ENCODE data around the gene CCDC107. TPM values are rescaled to one million over a fixed set of nuclear protein-coding genes. Genes with fewer than 3 reads are reported as not detected.
A peak's percentile ranks its signal among the peaks of the same experiment; 100 is the strongest.
"Not testable (repeated sequence)": the region's sequence is repeated elsewhere in the genome, so short reads cannot be mapped to it uniquely, and the experiment has no call there.

Gene CCDC107
- total RNA-seq, 1 experiment from 2014 or later: 19.6 TPM

DNA sequence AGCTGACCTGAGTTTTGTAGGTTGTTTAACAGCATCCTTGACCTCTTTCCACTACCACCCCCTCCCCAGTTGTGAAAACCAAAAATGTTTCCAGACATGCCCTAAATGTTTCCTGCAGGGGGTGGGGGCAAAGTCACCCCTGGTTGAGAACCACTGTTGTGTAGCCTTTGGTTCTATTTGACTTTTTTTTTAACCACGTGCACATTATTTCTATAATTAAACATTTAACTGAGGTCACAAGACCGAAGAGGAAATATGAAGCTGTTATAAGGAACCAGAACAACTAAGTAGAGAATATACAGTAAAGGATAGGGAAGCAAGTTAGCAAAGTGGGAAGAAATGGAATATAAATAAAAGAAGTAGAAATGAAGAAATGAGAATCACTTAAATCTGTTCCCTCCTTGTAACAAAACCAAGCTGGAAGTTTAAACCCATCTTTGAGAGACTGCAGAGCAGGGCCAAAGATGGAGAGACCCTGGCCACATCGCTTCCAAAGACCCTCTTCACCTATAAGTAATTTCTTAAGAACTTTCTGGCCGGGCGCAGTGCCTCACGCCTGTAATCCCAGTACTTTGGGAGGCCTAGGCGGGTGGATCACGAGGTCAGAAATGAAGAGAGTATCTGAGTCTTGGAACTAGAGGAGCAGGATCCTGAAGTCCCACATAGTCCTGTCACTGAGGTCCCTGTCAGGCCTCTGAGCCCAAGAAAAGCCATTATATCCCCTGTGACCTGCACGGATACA, 21.8 kb upstream of the CCDC107 start:
- in situ Hi-C loops (cut with HindIII; ENCODE audit: low pct_unique_long_range_greater_than_20kb, low sequenced_read_pairs): no loop called here
- DNase-seq (ENCODE audit: low read depth): no peak

DNA sequence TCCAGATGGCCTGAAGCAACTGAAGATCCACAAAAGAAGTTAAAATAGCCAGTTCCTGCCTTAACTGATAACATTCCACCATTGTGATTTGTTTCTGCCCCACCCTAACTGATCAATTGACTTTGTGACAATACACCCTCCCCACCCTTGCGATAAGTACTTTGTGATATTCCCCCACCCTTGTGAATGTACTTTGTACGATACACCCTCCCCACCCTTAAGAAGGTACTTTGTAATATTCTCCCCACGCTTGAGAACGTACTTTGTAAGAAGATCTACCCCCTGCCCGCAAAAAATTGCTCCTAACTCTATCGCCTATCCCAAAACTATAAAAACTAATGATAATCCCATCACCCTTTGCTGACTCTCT, 21.2 kb upstream of the CCDC107 start:
- DNase-seq (ENCODE audit: low read depth); in situ Hi-C loops (cut with HindIII; ENCODE audit: low pct_unique_long_range_greater_than_20kb, low sequenced_read_pairs): not testable (repeated sequence)

DNA sequence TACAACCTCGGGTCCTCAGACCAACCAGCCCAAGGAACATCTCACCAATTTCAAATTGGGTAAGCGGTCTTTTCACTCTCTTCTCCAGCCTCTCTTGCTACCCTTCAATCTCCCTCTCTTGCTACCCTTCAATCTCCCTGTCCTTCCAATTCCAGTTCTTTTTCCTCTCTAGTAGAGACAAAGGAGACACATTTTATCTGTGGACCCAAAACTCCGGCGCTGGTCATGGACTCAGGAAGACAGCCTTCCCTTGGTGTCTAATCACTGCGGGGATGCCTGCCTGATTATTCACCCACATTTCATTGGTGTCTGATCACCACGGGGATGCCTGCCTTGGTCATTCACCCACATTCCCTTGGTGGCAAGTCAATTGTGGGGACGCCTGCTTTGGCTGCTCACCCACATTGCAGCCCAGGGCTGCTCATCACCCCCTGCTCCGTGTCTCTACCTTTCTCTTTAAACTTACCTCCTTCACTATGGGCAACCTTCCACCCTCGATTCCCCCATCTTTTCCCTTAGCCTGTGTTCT, 20.6 kb upstream of the CCDC107 start:
- in situ Hi-C loops (cut with HindIII; ENCODE audit: low pct_unique_long_range_greater_than_20kb, low sequenced_read_pairs): not testable (repeated sequence)

DNA sequence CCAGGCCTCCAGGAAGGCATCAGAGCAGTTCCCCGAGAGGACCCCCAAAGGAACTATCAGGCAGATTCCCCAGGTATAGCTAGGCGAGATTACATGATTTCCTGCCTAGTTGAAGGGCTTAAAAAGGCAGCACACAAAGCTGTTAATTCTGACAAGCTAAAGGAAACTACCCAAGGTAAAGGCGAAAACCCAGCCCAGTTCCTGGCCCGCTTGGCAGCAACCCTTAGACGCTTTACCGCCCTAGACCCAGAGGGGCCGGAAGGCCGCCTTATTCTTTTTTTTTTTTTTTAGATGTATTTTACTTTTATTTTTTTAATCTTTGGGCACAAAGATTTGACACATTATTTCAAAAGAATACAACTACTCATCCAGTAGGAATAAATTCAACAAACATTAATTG, 19.3 kb upstream of the CCDC107 start:
- in situ Hi-C loops (cut with HindIII; ENCODE audit: low pct_unique_long_range_greater_than_20kb, low sequenced_read_pairs); DNase-seq (ENCODE audit: low read depth): not testable (repeated sequence)

More for the DNA sequence above, 20.6 kb upstream of the CCDC107 start:
- DNase-seq (ENCODE audit: low read depth): not testable (repeated sequence)

DNA sequence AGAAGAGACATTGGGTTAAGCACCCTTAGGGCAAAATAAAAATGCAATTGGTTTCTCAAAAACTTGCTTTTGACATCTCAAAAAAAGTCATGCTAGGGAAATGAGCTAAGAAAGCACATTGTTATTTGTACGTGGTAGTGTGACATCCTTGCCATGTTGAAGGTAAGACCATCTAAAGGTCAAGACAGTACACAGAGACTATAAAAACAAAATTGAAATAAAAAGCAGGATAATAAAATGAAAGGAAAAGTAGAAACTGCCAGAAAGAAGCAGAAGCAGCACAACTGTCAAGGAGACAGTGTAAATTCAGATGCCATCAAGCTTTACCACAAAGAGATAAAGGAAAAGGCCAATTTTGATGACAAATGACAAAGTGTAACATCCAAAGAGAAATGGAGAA, 18.9 kb upstream of the CCDC107 start:
- DNase-seq (ENCODE audit: low read depth); in situ Hi-C loops (cut with HindIII; ENCODE audit: low pct_unique_long_range_greater_than_20kb, low sequenced_read_pairs): not testable (repeated sequence)

DNA sequence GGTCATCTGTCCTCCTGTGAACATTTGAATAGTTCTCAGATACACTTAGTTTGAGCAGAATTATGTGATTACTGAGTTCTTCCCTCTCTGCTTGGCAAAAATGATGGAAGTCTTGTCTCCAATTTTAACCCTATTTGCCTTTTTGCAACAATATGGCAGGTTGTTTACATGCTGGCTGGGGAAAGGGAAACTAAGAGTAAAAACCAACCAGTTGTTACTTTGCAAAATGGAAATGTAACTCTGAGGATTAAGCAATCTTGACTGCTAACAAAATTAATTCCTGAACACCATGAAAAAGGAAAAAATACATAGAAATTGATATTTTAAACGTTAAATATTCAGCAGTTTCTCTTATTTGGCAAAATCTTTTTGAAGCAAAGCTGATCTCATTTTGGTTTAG, 18.5 kb upstream of the CCDC107 start:
- in situ Hi-C loops (cut with HindIII; ENCODE audit: low pct_unique_long_range_greater_than_20kb, low sequenced_read_pairs): no loop called here
- DNase-seq (ENCODE audit: low read depth): no peak

DNA sequence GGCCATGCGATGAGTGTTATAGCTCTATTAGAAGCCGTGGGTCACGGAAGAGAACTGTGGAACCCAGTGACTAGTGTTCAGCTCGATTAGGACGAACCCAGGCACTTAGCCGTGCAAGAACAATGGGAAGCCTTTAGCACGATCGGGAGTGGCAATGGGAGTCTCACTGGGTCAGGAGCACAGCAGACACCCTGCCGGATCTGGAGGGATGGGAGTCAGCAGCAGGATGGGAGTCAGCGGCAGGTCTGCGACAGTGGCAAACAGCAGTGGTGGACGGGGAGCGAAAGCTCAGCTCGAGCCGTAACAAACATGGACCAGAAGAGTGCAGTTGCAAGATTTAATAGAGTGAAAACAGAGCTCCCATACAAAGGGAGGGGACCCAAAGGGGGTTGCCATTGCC, 17.7 kb upstream of the CCDC107 start:
- in situ Hi-C loops (cut with HindIII; ENCODE audit: low pct_unique_long_range_greater_than_20kb, low sequenced_read_pairs); DNase-seq (ENCODE audit: low read depth): not testable (repeated sequence)

DNA sequence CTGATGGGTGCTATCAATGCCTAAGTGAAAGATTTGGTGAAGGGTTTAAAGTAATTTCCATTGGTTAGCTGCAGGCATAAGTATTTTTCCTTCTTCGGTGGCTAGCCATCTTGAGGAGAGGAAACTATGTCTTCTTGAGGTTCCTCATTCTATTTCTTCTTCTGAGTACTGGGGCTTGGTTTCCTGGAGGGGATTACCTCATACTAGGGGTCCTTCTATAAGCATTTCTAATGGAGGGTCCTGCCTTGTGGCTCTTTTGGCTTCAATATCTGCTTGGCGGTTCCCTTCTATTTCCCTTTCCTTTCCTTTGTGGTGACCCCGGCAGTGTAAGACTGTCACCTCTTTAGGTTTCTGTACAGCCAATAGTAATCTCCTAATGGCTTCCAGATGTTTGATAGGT, 16.6 kb upstream of the CCDC107 start:
- DNase-seq (ENCODE audit: low read depth); in situ Hi-C loops (cut with HindIII; ENCODE audit: low pct_unique_long_range_greater_than_20kb, low sequenced_read_pairs): not testable (repeated sequence)

DNA sequence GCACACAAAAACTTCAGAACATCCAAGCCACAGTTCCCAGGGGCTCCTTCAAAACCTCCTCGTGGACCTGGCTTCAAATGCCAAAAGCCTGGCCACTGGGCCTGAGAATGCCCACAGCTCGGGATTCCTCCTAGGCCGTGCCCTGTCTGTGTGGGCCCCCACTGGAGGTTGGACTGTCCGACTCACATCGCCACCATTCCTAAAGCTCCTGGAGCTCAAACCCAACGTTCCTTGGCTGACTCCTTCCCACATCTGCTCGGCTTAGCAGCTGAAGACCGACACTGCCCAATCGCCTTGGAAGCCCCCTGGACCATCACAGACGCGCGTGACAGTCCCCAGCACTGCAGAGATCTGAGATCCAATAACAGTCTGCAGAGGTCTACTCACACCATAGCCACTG, 15.0 kb upstream of the CCDC107 start:
- in situ Hi-C loops (cut with HindIII; ENCODE audit: low pct_unique_long_range_greater_than_20kb, low sequenced_read_pairs): no loop called here
- DNase-seq (ENCODE audit: low read depth): no peak

DNA sequence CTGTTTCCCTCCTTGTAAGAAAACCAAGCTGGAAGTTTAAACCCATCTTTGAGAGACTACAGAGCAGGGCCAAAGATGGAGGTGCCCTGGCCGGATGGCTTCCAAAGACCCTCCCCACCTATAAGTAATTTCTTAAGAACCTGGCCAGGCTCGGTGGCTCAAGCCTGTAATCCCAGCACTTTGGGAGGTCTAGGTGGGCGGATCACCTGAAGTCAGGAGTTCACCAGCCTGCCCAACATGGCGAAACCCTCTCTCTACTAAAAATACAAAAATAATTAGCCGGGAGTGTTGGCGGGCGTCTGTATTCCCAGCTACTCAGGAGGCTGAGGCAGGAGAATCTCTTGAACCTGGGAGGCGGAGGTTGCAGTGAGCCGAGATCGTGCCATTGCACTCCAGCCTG, 12.4 kb upstream of the CCDC107 start:
- DNase-seq (ENCODE audit: low read depth); in situ Hi-C loops (cut with HindIII; ENCODE audit: low pct_unique_long_range_greater_than_20kb, low sequenced_read_pairs): not testable (repeated sequence)

DNA sequence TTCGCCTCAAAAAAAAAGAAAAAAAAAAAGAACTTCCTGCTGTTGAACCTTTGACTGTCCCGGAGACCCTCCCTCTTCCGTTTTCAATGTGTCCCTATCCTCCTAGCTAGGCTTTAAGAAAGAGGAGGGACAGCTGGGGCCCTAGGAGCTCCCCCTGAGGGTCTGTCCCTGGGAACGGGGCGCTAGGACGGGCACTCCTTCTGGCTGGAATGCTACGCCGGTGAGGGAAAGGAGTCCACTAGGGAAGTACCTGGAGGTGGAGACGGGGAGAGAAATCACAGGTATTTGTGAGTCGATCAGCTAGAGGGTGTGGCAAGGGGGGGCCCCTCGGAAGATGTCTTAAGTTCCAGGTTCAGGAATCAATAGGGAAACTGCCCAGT, 11.9 kb upstream of the CCDC107 start:
- DNase-seq (ENCODE audit: low read depth): no peak

DNA sequence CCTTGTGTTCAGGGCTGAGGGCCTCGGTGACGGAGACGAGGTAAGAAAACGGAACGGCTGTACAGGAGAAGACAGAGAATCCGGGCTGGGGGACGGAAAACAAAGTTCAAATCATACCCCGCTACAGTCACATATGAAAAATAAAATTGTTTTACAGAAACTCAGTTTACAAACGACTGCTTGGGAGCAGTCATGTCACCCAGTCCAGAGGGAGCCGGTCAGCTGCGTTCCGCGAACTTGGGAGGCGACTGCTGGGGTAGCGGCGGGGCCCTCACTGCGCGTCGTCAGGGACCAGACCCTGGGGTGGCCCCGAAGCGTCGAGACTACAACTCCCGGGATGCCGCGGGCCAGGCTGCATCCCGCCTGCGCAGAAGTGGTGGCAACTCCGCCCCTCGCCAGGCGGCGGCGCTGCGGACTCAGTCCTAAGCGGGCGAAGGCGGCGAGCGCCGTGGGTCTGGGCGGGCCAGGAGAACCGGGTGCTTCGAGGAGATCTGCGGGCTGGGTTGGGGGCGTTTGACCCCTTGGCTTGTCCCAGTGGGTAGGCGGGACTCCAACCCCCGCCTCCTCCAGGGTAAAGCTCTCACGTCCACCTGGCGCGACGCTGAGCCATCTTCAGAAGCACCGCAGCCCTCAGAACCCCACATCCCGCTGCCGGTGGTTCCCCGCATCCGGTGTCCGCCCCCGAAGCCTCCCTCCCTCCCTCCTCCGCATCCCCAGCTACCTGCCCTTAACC, 11.4 kb upstream of the CCDC107 start:
- peak; percentile 66 for DNase-seq (ENCODE audit: low read depth)
- in situ Hi-C loops (cut with HindIII; ENCODE audit: low pct_unique_long_range_greater_than_20kb, low sequenced_read_pairs): no loop called here

More for the DNA sequence above, 11.9 kb upstream of the CCDC107 start:
- in situ Hi-C loops (cut with HindIII; ENCODE audit: low pct_unique_long_range_greater_than_20kb, low sequenced_read_pairs): no loop called here

DNA sequence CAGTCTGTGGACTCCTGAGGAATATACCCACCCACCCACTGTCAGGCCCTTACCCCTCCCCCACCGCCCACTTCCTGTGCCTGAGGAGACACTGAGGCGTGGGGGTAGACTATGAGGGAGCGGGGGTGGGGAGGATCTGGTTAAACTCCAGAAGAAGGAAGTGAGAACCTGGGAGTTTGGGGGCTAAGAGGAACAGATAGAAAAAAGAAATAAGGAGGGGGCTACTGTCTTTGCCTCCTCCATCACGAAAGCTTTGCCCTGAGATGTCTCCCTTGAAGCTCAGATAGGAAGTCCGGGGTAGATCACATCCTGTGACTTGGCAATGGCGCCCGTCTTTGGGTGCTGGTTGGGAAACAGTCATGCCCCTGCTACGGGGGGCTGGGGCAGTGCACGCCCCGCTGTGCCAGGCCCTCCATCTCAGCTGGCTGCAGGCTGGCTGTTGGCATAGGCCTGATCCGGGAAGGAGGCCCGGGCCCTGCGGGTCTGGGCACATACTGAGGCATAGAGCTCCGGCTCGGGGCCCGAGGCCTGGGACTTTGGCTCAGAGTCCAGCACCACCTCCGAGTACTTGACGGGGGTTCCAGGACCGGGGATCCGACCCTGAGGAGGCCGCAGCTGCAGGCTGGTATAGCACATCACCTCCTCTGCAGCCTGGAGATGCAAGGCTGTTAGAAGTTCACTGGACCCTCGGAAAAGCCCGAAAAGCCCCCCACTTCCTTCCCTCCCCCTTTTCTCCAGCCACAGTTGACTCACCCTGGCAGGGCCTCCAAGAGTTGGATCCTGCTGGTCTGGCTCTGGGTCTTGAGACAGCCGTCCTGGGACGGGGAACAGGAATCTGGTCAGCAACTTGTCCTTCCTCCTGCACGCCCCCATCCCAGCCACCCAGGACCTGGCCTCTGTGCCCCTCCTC, 8.4 kb upstream of the CCDC107 start:
- DNase-seq (ENCODE audit: low read depth): no peak
- in situ Hi-C loops (cut with HindIII; ENCODE audit: low pct_unique_long_range_greater_than_20kb, low sequenced_read_pairs): no loop called here

DNA sequence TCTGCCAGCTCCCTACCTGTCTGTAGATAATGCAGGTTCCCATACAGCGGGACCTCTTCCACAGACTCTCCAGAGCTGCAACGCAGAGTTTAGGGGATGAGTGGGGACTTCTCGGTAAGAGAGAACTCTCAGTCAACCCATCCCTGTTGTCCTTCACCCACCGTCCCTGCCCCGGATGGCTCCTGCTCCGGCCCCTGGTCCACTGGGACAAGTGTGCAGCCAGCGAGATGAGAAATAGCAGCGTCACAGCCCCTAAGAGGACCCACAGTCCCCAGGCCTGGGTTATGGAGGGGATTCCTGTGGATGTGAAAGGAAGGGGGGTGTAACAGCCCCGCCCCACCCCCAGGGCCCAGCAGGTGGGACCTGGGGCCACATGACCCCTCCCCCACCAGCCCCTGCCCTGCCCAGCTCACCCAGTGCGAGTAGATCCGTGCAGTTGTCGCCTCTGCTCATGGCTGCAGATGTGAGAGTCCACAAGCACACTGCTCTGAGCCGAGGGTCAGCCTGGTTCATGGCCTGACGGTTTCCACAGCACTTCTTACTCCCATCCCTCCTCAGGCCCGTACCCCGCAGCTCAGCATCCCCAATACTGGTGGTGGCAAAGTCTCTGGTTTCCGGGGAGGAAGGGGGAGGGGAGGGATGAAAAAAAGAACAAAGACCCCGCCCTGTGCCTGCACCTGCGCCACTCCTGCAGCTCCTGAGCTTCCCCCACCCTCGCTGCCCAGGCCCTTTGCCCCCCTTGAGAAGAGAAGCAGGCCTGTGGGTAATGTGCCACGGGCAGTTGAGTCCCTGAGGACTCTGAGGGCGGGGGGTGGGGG, 7.5 kb upstream of the CCDC107 start, which contains the start of gene SIT1:
Gene SIT1 (minus strand): TSS at position 591 of the 818 bp plus-strand sequence. CDS start 78 bp downstream, at position 513.
- in situ Hi-C loops (cut with HindIII; ENCODE audit: low pct_unique_long_range_greater_than_20kb, low sequenced_read_pairs): no loop called here

DNA sequence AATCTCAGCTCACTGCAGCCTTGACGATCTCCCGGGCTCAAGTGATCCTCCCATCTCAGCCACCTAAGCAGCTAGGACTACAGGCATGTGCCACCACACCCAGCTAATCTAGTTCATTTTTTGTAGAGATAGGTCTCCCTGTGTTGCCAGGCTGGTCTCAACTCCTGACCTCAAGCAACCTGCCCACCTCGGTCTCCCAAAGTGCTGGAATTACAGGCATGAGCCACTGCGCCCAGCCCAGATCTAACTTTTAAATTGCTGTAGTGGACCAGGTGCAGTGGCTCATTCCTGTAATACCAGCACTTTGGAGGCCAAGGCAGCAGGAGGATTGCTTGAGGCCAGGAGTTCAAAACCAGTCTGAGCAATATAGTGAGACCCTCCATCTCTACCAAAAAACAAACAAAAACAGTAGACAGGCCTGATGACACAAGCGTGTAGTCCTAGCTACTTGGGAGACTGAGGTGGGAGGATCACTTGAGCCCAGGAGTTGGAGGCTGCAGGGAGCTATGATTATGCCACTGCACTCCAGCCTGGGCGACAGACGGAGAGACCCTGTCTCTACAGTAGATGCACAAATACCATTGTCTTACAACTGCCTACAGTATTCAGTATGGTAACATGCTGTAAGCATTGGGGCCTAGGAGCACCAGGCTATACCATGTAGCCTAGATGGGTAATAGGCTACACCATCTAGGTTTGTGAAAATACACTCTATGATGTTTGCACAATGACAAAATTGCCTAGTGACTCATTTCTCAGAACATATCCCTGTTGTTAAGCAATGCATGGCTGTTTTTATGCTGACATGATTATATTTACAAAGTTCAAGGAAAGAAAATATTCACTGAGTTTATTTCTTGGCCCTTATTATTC, 5.9 kb upstream of the CCDC107 start:
- no peak for DNase-seq (ENCODE audit: low read depth)
- in situ Hi-C loops (cut with HindIII; ENCODE audit: low pct_unique_long_range_greater_than_20kb, low sequenced_read_pairs): no loop called here

More for the DNA sequence above, 7.5 kb upstream of the CCDC107 start, which contains the start of gene SIT1:
- DNase-seq (ENCODE audit: low read depth): no peak

DNA sequence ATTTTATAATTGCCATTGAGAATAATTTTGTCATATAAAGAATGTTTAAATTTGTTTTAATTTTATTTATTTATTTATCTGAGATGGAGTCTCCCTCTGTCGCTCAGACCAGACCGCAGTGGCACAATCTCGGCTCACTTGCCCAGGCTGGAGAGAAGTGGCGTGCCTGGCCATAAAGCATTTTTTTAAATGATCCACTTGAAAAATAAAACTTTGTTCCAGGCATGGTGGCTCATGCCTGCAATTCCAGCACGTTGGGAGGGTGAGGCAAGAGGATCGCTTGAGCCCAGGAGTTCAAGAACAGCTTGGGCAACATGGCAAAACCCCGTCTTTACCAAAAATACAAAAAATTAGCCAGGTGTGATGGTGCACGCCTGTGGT, 5.3 kb upstream of the CCDC107 start:
- no peak for DNase-seq (ENCODE audit: low read depth)
- in situ Hi-C loops (cut with HindIII; ENCODE audit: low pct_unique_long_range_greater_than_20kb, low sequenced_read_pairs): no loop called here

DNA sequence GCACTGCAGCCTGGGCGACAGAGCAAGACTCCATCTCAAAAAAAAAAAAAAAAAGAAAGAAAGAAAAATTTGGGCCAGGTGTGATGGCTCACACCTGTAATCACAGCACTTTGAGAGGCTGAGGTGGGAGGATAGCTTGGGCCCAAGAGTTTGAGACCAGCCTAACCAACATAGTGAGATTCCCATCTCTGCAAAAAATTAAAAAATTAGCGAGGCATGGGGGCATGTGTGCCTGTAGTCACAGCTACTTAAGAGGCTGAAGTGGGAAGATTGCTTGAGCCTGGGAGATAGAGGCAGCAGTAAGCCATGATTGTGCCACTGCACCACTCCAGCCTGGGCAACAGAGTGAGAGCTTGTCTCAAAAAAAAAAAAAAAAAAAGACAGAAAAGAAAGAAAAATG, 4.5 kb upstream of the CCDC107 start:
- in situ Hi-C loops (cut with HindIII; ENCODE audit: low pct_unique_long_range_greater_than_20kb, low sequenced_read_pairs): no loop called here

More for the DNA sequence above, 4.5 kb upstream of the CCDC107 start:
- no peak for DNase-seq (ENCODE audit: low read depth)

All from Caki2 (cell line).